Fibroblast of mammary gland (primary cell): ENCODE results near the gene TPBGL.

Source experiments
- DNase-seq: peaks from one replicate; pipeline ENCODE4 v3.0.0-alpha.2; 2010; ENCODE audit warnings: low read depth
- H3K4me3 ChIP-seq: 2 replicates; pipeline ENCODE4 v1.5.1; 2011; ENCODE audit warnings: low read depth, mild to moderate bottlenecking, low read length, moderate library complexity; ENCODE audit not compliant: control insufficient read depth
- CTCF ChIP-seq: conservative IDR thresholded peaks from 2 replicates; pipeline ENCODE4 v1.5.1; 2011; ENCODE audit warnings: low read depth, low read length, inconsistent platforms; ENCODE audit not compliant: control insufficient read depth, insufficient read depth

Gene TPBGL

GRCh38 chr11:75254326-75254725 is 13.8 kb downstream of the TPBGL start:
- TF ChIP-seq CTCF = no peak
- H3K4me3 ChIP-seq = no peak overlapping the region
- no peak for DNase-seq

- TF ChIP-seq CTCF = no peak
- no peak overlapping the region for H3K4me3 ChIP-seq
- DNase-seq = no peak
These were observed 20.0 kb downstream of the TPBGL start for GRCh38 chr11:75260396-75261170.

- TF ChIP-seq CTCF = no peak
- no peak overlapping the region for H3K4me3 ChIP-seq
- no peak for DNase-seq
These were observed 21.4 kb downstream of the TPBGL start for GRCh38 chr11:75261902-75262361.

GRCh38 chr11:75262436-75262835 is 21.9 kb downstream of the TPBGL start:
- DNase-seq = no peak
- TF ChIP-seq CTCF = no peak
- no peak overlapping the region for H3K4me3 ChIP-seq

- no peak for DNase-seq
- no peak overlapping the region for H3K4me3 ChIP-seq
- TF ChIP-seq CTCF = no peak
These were observed 22.6 kb downstream of the TPBGL start for GRCh38 chr11:75262961-75263852.

- no peak for TF ChIP-seq CTCF
- no peak overlapping the region for H3K4me3 ChIP-seq
- DNase-seq = no peak
These were observed 23.4 kb downstream of the TPBGL start for GRCh38 chr11:75263944-75264349.
